Occipital lobe (tissue), 2 donors: ENCODE data around the gene FAM219A. TPM values are rescaled to one million over a fixed set of nuclear protein-coding genes. Genes with fewer than 3 reads are reported as not detected.
"Not testable (repeated sequence)": the region's sequence is repeated elsewhere in the genome, so short reads cannot be mapped to it uniquely, and the experiment has no call there.

ENCODE experiments used
- DNase-seq: peaks from one replicate; lab custom pipeline; 2025; lab: John Stamatoyannopoulos, UW
- total RNA-seq: library from RNA; depleted of rRNA; stranded (reverse); fragments of >200 nt; gene quantifications from one replicate; pipeline ENCODE4 v1.2.3, GENCODE V29; 2014

Gene FAM219A
- total RNA-seq, 1 donor from 2014 or later, result 23.1 TPM

GRCh38 chr9:34484678-34485077, 26.3 kb upstream of the FAM219A start:
- DNase-seq, result no peak

- not testable (repeated sequence) for DNase-seq
These were observed 24.4 kb upstream of the FAM219A start for GRCh38 chr9:34482746-34483145.

GRCh38 chr9:34481620-34482019, 23.2 kb upstream of the FAM219A start:
- not testable (repeated sequence) for DNase-seq

GRCh38 chr9:34479431-34479866, 21.1 kb upstream of the FAM219A start:
- no peak for DNase-seq

GRCh38 chr9:34477541-34477940, 19.2 kb upstream of the FAM219A start:
- DNase-seq, result no peak

- DNase-seq, result no peak
These were observed 16.7 kb upstream of the FAM219A start for GRCh38 chr9:34475097-34475496.

GRCh38 chr9:34465468-34465867, 7.1 kb upstream of the FAM219A start:
- DNase-seq, result no peak

GRCh38 chr9:34464571-34464970, 6.2 kb upstream of the FAM219A start:
- DNase-seq, result no peak

- DNase-seq, result no peak
These were observed 5.5 kb upstream of the FAM219A start for GRCh38 chr9:34463901-34464232.

- DNase-seq, result peak; percentile 58
These were observed 4.9 kb upstream of the FAM219A start for GRCh38 chr9:34463098-34463900.

GRCh38 chr9:34459941-34460340, 1.6 kb upstream of the FAM219A start:
- DNase-seq, result no peak

GRCh38 chr9:34459356-34459755, 986 bp upstream of the FAM219A start:
- DNase-seq, result no peak

- DNase-seq, result no peak
These were observed 580 bp upstream of the FAM219A start for GRCh38 chr9:34458959-34459340.

GRCh38 chr9:34457266-34458012, 931 bp downstream of the FAM219A start:
- peak; percentile 69 for DNase-seq

GRCh38 chr9:34456746-34457145, 1.6 kb downstream of the FAM219A start:
- no peak for DNase-seq

GRCh38 chr9:34456151-34456550, 2.2 kb downstream of the FAM219A start:
- DNase-seq, result no peak

- DNase-seq, result no peak
These were observed 3.8 kb downstream of the FAM219A start for GRCh38 chr9:34454571-34455065.

- DNase-seq, result no peak
These were observed 5.8 kb downstream of the FAM219A start for GRCh38 chr9:34452568-34452967.

GRCh38 chr9:34451545-34451944, 6.8 kb downstream of the FAM219A start:
- DNase-seq, result no peak

- no peak for DNase-seq
These were observed 7.2 kb downstream of the FAM219A start for GRCh38 chr9:34451135-34451534.

GRCh38 chr9:34450644-34451043, 7.7 kb downstream of the FAM219A start:
- DNase-seq, result no peak

GRCh38 chr9:34446951-34447350, 11.4 kb downstream of the FAM219A start:
- no peak for DNase-seq

- DNase-seq, result no peak
These were observed 11.9 kb downstream of the FAM219A start for GRCh38 chr9:34446468-34446891.
